NB4 (cell line): ENCODE data around the gene SESN1.

Source experiments
- CTCF ChIP-seq: IDR thresholded peaks from one replicate; pipeline ENCODE4 v1.5.1; 2012; ENCODE audit warnings: low read depth, low read length
- POLR2A ChIP-seq: IDR thresholded peaks from 2 replicates; pipeline ENCODE4 v1.6.1; 2011; ENCODE audit warnings: mild to moderate bottlenecking; ENCODE audit not compliant: insufficient read length; ENCODE audit errors: extremely low read depth

DNA sequence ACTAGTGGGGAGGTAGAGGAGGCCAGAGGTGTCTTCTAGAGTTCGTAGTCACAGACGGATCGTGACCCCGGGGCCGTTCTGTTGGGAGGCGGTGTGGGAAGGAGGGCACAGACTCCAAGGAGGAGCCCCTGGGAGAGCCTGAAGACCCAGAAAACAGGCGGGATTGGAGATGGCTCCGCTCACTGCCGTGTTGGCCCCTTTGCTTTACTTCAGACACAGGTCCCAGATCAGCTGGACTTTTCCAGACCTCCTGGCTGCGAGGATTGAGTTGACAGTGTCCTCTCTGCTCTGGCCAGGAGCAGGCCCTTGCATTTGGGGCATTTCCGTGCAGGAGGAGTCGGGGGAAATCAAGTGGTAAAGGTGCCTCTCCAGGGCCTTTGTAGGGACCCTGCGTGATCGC, 133.6 kb downstream of the SESN1 start:
- TF ChIP-seq CTCF (no peak), POLR2A (no peak)
